Lower lobe of right lung (tissue), 2 donors: Measurements from ENCODE around the gene LRRC25. TPM values are rescaled to one million over a fixed set of nuclear protein-coding genes. Genes with fewer than 3 reads are reported as not detected.
"Not testable (repeated sequence)": the region's sequence is repeated elsewhere in the genome, so short reads cannot be mapped to it uniquely, and the experiment has no call there.

Source experiments
- ATAC-seq, 2 donors: fragments of 200-7000 bp; cut with Tn5 transposase; one replicate each; pipeline ENCODE4 v1.9.1; 2020 to 2022; ENCODE audit warnings: mild to moderate bottlenecking in 2 of 2, moderate library complexity in 2 of 2
- DNase-seq: peaks from one replicate; pipeline ENCODE4 v3.0.0-alpha.2; 2020
- H3K27ac ChIP-seq: fragments of 200-600 bp; one replicate; pipeline ENCODE4 v1.8.0; 2022
- H3K27me3 ChIP-seq: fragments of 200-600 bp; one replicate; pipeline ENCODE4 v1.8.0; 2022; ENCODE audit warnings: low read depth
- H3K36me3 ChIP-seq: fragments of 200-600 bp; one replicate; pipeline ENCODE4 v1.8.0; 2022; ENCODE audit warnings: mild to moderate bottlenecking
- H3K4me1 ChIP-seq: fragments of 200-600 bp; one replicate; pipeline ENCODE4 v1.8.0; 2022
- H3K4me3 ChIP-seq: fragments of 200-600 bp; one replicate; pipeline ENCODE4 v1.8.0; 2022; ENCODE audit warnings: mild to moderate bottlenecking
- H3K9me3 ChIP-seq: fragments of 200-600 bp; one replicate; pipeline ENCODE4 v1.8.0; 2022
- intact Hi-C: fragments of 100-400 bp; cut with DNase I; formaldehyde crosslinking; loops from one replicate; pipeline ENCODE4 v1.11.0; 2022
- total RNA-seq: library from RNA; stranded (reverse); fragmentation: NEBNext Ultra II Directional; extraction: Animal tissue kit (Norgen Biotek cat#: 25700); gene quantifications from one replicate; pipeline ENCODE4 v1.2.1, GENCODE V29; 2021
- TF ChIP-seq, protein P1 (sequence below): fragments of 200-600 bp; IDR thresholded peaks from one replicate; pipeline ENCODE4 v1.8.0; 2022; ENCODE audit warnings: antibody characterized with exemption, mild to moderate bottlenecking
- donor health status: DM: no; HTN: yes; CAD: no; lungs with severe emphysema.

Gene LRRC25
- total RNA-seq, 1 donor from 2014 or later = 35.4 TPM

DNA sequence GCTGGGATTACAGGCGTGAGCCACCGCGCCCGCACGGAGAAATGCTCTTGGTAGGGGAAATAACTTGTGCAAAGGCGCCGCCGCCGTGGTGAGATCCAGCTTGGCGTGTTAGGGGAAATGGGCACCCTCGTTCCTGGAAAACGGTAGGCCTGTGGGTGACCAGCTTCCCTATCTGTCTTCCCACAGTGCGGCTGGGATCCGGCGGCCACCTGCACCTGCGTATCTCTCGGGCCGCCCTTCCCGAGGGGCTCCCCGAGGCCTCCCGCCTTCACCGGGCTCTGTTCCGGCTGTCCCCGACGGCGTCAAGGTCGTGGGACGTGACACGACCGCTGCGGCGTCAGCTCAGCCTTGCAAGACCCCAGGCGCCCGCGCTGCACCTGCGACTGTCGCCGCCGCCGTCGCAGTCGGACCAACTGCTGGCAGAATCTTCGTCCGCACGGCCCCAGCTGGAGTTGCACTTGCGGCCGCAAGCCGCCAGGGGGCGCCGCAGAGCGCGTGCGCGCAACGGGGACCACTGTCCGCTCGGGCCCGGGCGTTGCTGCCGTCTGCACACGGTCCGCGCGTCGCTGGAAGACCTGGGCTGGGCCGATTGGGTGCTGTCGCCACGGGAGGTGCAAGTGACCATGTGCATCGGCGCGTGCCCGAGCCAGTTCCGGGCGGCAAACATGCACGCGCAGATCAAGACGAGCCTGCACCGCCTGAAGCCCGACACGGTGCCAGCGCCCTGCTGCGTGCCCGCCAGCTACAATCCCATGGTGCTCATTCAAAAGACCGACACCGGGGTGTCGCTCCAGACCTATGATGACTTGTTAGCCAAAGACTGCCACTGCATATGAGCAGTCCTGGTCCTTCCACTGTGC lies 9.1 kb downstream of the LRRC25 start:
- intact Hi-C loops = no loop called here
- Histone ChIP-seq H3K4me1 (peaks cover 48% of the 10 kb centered on the region), H3K27ac (peak overlapping the region; percentile 64), H3K27me3 (no peaks in the 10 kb centered on the region), H3K36me3 (peaks cover 7% of the 10 kb centered on the region), H3K9me3 (no peaks in the 10 kb centered on the region), H3K4me3 (peak overlapping the region; percentile 53)
- DNase-seq (peak; percentile 91), ATAC-seq (peak; percentile 80 to 88)
- TF ChIP-seq, protein P1, sequence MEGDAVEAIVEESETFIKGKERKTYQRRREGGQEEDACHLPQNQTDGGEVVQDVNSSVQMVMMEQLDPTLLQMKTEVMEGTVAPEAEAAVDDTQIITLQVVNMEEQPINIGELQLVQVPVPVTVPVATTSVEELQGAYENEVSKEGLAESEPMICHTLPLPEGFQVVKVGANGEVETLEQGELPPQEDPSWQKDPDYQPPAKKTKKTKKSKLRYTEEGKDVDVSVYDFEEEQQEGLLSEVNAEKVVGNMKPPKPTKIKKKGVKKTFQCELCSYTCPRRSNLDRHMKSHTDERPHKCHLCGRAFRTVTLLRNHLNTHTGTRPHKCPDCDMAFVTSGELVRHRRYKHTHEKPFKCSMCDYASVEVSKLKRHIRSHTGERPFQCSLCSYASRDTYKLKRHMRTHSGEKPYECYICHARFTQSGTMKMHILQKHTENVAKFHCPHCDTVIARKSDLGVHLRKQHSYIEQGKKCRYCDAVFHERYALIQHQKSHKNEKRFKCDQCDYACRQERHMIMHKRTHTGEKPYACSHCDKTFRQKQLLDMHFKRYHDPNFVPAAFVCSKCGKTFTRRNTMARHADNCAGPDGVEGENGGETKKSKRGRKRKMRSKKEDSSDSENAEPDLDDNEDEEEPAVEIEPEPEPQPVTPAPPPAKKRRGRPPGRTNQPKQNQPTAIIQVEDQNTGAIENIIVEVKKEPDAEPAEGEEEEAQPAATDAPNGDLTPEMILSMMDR = peak; percentile 100

DNA sequence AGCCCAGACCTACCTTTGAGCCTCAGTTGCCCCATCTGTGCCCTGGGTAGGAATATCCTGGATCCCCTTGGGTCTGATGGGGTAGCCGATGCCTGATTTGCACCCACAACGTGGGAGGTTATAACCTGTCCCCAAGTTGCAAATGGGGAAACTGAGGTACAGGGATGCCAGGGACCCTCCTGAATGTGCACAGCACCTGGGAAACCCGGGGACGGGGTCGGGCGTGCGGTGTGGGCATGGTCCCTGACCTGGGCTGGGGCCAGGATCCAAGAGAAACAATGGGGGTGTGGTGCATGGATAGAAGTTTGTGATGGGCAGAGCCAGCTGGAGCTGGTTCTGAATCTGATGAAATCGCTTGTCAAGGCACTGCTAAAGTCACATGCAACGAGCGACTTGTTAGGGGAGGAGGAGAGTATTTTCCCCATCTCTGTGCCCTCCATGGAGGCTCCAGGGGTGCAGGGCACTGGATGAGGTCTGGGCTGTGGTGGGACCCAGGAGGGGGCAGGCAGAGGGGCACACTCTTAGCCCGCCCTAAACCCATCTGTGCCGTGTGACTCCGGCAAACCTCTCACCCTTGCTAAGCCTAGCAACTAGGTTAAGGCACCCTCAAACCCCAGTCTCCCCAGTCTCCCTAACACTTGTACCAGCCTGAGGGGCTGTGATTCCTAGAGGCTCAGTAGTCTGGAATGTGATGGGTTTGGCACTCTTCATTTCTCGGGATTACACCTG lies 10.7 kb downstream of the LRRC25 start:
- H3K27ac ChIP-seq = peak overlapping the region; percentile 55

DNA sequence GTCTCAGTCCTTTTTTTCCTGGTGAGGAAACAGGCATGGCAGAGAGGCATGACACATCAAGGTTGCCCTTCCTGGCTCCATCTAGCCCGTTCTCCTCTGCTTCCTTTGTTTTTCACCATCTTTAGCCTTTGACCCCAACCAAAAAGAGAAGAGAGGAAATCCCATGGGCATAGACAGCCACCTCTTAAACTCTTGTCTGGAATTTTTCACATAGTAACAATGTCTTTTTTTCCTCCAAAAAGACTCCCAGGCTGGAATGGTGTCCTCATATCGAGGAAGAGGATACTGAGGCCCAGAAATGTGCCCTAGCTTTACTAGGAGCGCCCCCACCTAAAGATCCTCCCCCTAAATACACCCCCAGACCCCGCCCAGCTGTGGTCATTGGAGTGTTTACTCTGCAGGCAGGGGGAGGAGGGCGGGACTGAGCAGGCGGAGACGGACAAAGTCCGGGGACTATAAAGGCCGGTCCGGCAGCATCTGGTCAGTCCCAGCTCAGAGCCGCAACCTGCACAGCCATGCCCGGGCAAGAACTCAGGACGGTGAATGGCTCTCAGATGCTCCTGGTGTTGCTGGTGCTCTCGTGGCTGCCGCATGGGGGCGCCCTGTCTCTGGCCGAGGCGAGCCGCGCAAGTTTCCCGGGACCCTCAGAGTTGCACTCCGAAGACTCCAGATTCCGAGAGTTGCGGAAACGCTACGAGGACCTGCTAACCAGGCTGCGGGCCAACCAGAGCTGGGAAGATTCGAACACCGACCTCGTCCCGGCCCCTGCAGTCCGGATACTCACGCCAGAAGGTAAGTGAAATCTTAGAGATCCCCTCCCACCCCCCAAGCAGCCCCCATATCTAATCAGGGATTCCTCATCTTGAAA lies 11.5 kb downstream of the LRRC25 start, which contains the start of gene GDF15:
Gene GDF15, plus strand, starts transcription at position 484 of the 868 bp plus-strand sequence. Its CDS starts 32 bp downstream, at position 516.
- DNase-seq = peak; percentile 88
- TF ChIP-seq, protein P1 = peak; percentile 65
- intact Hi-C loops = no loop called here
- no peaks in the 10 kb centered on the region for H3K27me3 ChIP-seq
- H3K9me3 ChIP-seq = no peaks in the 10 kb centered on the region
- peak; percentile 70 to 87 for ATAC-seq
- H3K4me3 ChIP-seq = peak within 1 kb of the TSS; percentile 53
- peaks cover 48% of the 10 kb centered on the region for H3K4me1 ChIP-seq
- H3K36me3 ChIP-seq = peaks cover 7% of the 10 kb centered on the region
- H3K27ac ChIP-seq = peak within 1 kb of the TSS; percentile 55

More for the DNA sequence above, 10.7 kb downstream of the LRRC25 start:
- Histone ChIP-seq H3K36me3 (peaks cover 7% of the 10 kb centered on the region), H3K9me3 (no peaks in the 10 kb centered on the region), H3K4me3 (peak overlapping the region; percentile 53), H3K27me3 (no peaks in the 10 kb centered on the region), H3K4me1 (peaks cover 44% of the 10 kb centered on the region)
- no peak for DNase-seq
- intact Hi-C loops = no loop called here
- ATAC-seq = no peak
- TF ChIP-seq, protein P1 = no peak

DNA sequence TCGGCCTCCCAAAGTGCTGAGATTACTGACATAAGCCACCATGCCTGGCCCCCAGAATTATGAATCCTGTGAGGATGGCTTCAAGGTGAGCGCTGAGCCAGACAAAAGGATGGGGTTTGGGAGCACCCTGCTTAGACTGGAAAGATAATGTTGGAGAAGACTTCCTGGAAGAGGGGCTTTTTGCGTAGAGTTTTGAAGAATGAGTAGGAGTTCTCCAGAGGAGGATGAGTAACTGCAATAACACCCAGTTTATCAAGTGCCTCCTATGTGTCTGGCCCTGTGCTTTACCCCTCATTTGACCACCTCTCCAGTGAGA lies 12.1 kb downstream of the LRRC25 start:
- Histone ChIP-seq H3K36me3 (peaks cover 7% of the 10 kb centered on the region), H3K4me1 (peaks cover 54% of the 10 kb centered on the region), H3K9me3 (no peaks in the 10 kb centered on the region), H3K27me3 (no peaks in the 10 kb centered on the region), H3K27ac (peak overlapping the region; percentile 55), H3K4me3 (no peak overlapping the region)
- ATAC-seq = no peak
- TF ChIP-seq, protein P1 = no peak
- DNase-seq = no peak
- intact Hi-C loops = no loop called here

DNA sequence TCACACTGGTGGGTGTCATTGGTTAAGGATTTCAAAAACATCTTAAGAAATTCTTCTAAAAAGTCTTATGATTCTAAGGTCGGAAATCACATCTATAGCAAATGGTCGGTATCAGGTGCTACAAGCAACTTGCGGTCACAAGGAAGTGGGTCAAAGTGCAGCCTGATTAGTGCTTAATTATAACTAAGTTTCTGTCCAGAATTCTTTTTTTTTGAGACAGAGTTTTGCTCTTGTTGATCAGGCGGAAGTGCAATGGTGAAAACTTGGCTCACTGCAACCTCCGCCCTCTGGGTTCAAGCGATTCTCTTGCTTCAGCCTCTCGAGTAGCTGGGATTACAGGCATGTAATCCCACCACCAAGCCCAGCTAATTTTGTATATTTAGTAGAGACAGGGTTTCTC lies 12.6 kb downstream of the LRRC25 start:
- intact Hi-C loops = no loop called here
- peaks cover 3% of the 10 kb centered on the region for H3K36me3 ChIP-seq
- H3K4me3 ChIP-seq = no peak overlapping the region
- no peak overlapping the region for H3K27ac ChIP-seq
- ATAC-seq (no peak), DNase-seq (no peak)
- no peaks in the 10 kb centered on the region for H3K27me3 ChIP-seq
- H3K9me3 ChIP-seq = no peaks in the 10 kb centered on the region
- H3K4me1 ChIP-seq = peaks cover 60% of the 10 kb centered on the region
- TF ChIP-seq, protein P1 = no peak

DNA sequence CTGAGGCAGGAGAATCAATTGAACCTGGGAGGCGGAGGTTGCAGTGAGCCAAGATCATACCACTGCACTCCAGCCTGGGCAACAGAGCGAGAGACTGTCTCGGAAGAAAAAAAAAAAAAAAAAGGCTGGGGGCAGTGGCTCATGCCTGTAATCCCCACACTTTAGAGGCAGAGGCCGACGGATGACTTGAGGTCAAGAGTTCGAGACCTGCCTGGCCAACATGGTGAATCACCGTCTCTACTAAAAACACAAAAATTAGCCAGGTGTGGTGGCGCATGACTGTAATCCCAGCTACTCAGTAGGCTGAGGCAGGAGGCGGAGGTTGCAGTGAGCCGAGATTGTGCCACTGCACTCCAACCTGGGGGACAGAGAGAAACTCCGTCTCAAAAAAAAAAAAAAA lies 13.8 kb downstream of the LRRC25 start:
- H3K27ac ChIP-seq = not testable (repeated sequence)

More for the DNA sequence above, 13.8 kb downstream of the LRRC25 start:
- H3K9me3 ChIP-seq, intact Hi-C loops, DNase-seq, H3K4me3 ChIP-seq, H3K27me3 ChIP-seq, H3K36me3 ChIP-seq, ATAC-seq: not testable (repeated sequence)
- peaks cover 59% of the 10 kb centered on the region for H3K4me1 ChIP-seq
